IMR-90 (cell line): ENCODE measurements around the gene NDUFS3. TPM values are rescaled to one million over a fixed set of nuclear protein-coding genes. Genes with fewer than 3 reads are reported as not detected.
"Not testable (repeated sequence)": the region's sequence is repeated elsewhere in the genome, so short reads cannot be mapped to it uniquely, and the experiment has no call there.

ENCODE experiments used
- ATAC-seq: fragments of 200-7000 bp; cut with Tn5 transposase; 2 replicates; pipeline ENCODE4 v1.9.1; 2020; ENCODE audit warnings: low read depth, mild to moderate bottlenecking, moderate library complexity
- BruUV-seq: library from RNA; stranded (reverse); fragments of 400-500 nt; replicated peaks from 2 replicates; lab custom pipeline; 2021; lab: Mats Ljungman, UMichigan
- CTCF ChIA-PET: fragments of 300-600 bp; formaldehyde crosslinking; extraction: SDS; loops from one replicate; lab custom pipeline; 2021; ENCODE audit warnings: antibody characterized with exemption; lab: Yijun Ruan, JAX
- POLR2A ChIA-PET: fragments of 300-600 bp; sonication (Branson Sonifier 250); formaldehyde crosslinking; loops from one replicate; lab custom pipeline; 2022; ENCODE audit warnings: antibody characterized with exemption; ENCODE audit not compliant: unreplicated experiment; lab: Charles Lee
- DNase-seq: peaks from one replicate; pipeline ENCODE4 v3.0.0; 2013
- H2AFZ ChIP-seq: replicated peaks from 2 replicates; pipeline ENCODE3; 2013; ENCODE audit warnings: low read length, mild to moderate bottlenecking; ENCODE audit not compliant: poor library complexity
- H2AK5ac ChIP-seq: 2 replicates; pipeline ENCODE4 v1.6.1; 2013; ENCODE audit warnings: low read depth, low read length, inconsistent platforms
- H2AK9ac ChIP-seq: replicated peaks from 2 replicates; pipeline ENCODE3; 2013; ENCODE audit warnings: mild to moderate bottlenecking, low read depth, low read length, moderate library complexity; ENCODE audit not compliant: poor library complexity
- H2BK120ac ChIP-seq: 2 replicates; pipeline ENCODE4 v1.6.1; 2013; ENCODE audit warnings: low read depth, low read length, inconsistent platforms
- H2BK15ac ChIP-seq: 3 replicates; pipeline ENCODE4 v1.6.1; 2013; ENCODE audit warnings: low read depth, low read length, inconsistent platforms
- H2BK20ac ChIP-seq: 2 replicates; pipeline ENCODE4 v1.6.1; 2013; ENCODE audit warnings: low read depth, mild to moderate bottlenecking, inconsistent platforms, low read length, moderate library complexity
- H2BK5ac ChIP-seq: 2 replicates; pipeline ENCODE4 v1.6.1; 2013; ENCODE audit warnings: mild to moderate bottlenecking, low read depth, low read length, inconsistent platforms; ENCODE audit not compliant: poor library complexity, severe bottlenecking
- H3K14ac ChIP-seq: replicated peaks from 2 replicates; pipeline ENCODE4 v1.6.1; 2013; ENCODE audit warnings: low read depth, low read length, inconsistent platforms
- H3K18ac ChIP-seq: 2 replicates; pipeline ENCODE4 v1.6.1; 2013; ENCODE audit warnings: low read depth, low read length, control low read depth
- H3K23ac ChIP-seq: 2 replicates; pipeline ENCODE4 v1.6.1; 2013; ENCODE audit warnings: low read depth, low read length, inconsistent platforms
- H3K27ac ChIP-seq: 2 replicates; pipeline ENCODE4 v1.5.1; 2013; ENCODE audit warnings: mild to moderate bottlenecking, control low read depth, low read length; ENCODE audit not compliant: insufficient read depth
- H3K27me3 ChIP-seq: 2 replicates; pipeline ENCODE4 v1.6.1; 2013; ENCODE audit warnings: low read length; ENCODE audit not compliant: control insufficient read depth, insufficient read depth
- H3K36me3 ChIP-seq: 2 replicates; pipeline ENCODE4 v1.6.1; 2013; ENCODE audit warnings: low read length, mixed read lengths; ENCODE audit not compliant: control insufficient read depth, insufficient read depth
- H3K4ac ChIP-seq: 2 replicates; pipeline ENCODE4 v1.6.1; 2013; ENCODE audit warnings: low read depth, low read length, inconsistent platforms
- H3K4me1 ChIP-seq: 2 replicates; pipeline ENCODE4 v1.6.1; 2013; ENCODE audit warnings: low read length, mixed read lengths; ENCODE audit not compliant: control insufficient read depth, insufficient read depth
- H3K4me2 ChIP-seq: 2 replicates; pipeline ENCODE4 v1.6.1; 2013; ENCODE audit warnings: low read depth, mild to moderate bottlenecking, control low read depth, low read length, moderate library complexity
- H3K4me3 ChIP-seq: 2 replicates; pipeline ENCODE4 v1.5.1; 2013; ENCODE audit warnings: low read depth, mild to moderate bottlenecking, control low read depth, low read length, moderate library complexity; ENCODE audit not compliant: insufficient read depth
- H3K56ac ChIP-seq: 2 replicates; pipeline ENCODE4 v1.6.1; 2013; ENCODE audit warnings: low read length, inconsistent platforms; ENCODE audit not compliant: insufficient read depth; ENCODE audit errors: extremely low read depth
- H3K79me1 ChIP-seq, 2 experiments: 2 replicates each; pipeline ENCODE4 v1.6.1; 2013; ENCODE audit warnings: low read length in 2 of 2, inconsistent platforms in 1 of 2, low read depth in 1 of 2
- H3K9ac ChIP-seq: 2 replicates; pipeline ENCODE4 v1.6.1; 2013; ENCODE audit warnings: low read depth, low read length, control low read depth
- H3K9me1 ChIP-seq: 2 replicates; pipeline ENCODE4 v1.6.1; 2013; ENCODE audit warnings: low read length, inconsistent platforms; ENCODE audit not compliant: insufficient read depth
- H3K9me3 ChIP-seq: 2 replicates; pipeline ENCODE4 v1.6.1; 2013; ENCODE audit warnings: low read length; ENCODE audit not compliant: control insufficient read depth, insufficient read depth
- H4K20me1 ChIP-seq: 2 replicates; pipeline ENCODE4 v1.6.1; 2013; ENCODE audit warnings: low read length, inconsistent platforms; ENCODE audit not compliant: insufficient read depth
- H4K5ac ChIP-seq: 2 replicates; pipeline ENCODE4 v1.6.1; 2013; ENCODE audit warnings: mild to moderate bottlenecking, low read depth, low read length, control low read depth
- H4K8ac ChIP-seq, 2 experiments: 2 replicates each; pipeline ENCODE4 v1.6.1; 2013; ENCODE audit warnings: low read depth in 2 of 2, low read length in 2 of 2, control low read depth in 1 of 2, inconsistent platforms in 1 of 2
- H4K91ac ChIP-seq: 2 replicates; pipeline ENCODE4 v1.6.1; 2013; ENCODE audit warnings: low read depth, low read length, inconsistent platforms; ENCODE audit not compliant: insufficient read depth
- WGBS, 2 experiments: methylation state at CpG; one replicate each; pipeline versions ENCODE4 v1.1.5 to v1.1.7; 2013; ENCODE audit warnings: missing lambda C conversion rate in 2 of 2; ENCODE audit not compliant: insufficient read length in 1 of 2; ENCODE audit errors: extremely low coverage in 2 of 2; 5-methylcytosine and 5-hydroxymethylcytosine counted together
- dilution Hi-C: fragments of 300-500 bp; cut with HindIII; formaldehyde crosslinking; loops from one replicate; pipeline ENCODE4 v1.14.3; 2018; ENCODE audit warnings: low sequenced_read_pairs; ENCODE audit not compliant: unreplicated experiment
- in situ Hi-C: fragments of 300-500 bp; cut with MboI; formaldehyde crosslinking; loops from 3 replicates; pipeline ENCODE4 v1.14.3; 2019; ENCODE audit warnings: low sequenced_read_pairs, inconsistent platforms, mixed read lengths
- intact Hi-C: fragments of 100-400 bp; cut with micrococcal nuclease; formaldehyde crosslinking; loops from 2 replicates; pipeline ENCODE4 v1.10.0; 2022
- polyA plus RNA-seq, 3 experiments: library from polyadenylated mRNA; depleted of rRNA; stranded (reverse); fragments of >200 nt; gene quantifications; 2 replicates each; pipeline ENCODE4 v1.2.3, GENCODE V29; 2012; ENCODE audit warnings: low replicate concordance in 1 of 3
- total RNA-seq: library from RNA; depleted of rRNA; stranded (reverse); fragments of >200 nt; gene quantifications from 2 replicates; pipeline ENCODE4 v1.2.3, GENCODE V29; 2012

Gene NDUFS3
- total and polyA plus RNA-seq, 2 of the 4 experiments (the other 2 are of a cell fraction), result 77.1 to 108 TPM

DNA sequence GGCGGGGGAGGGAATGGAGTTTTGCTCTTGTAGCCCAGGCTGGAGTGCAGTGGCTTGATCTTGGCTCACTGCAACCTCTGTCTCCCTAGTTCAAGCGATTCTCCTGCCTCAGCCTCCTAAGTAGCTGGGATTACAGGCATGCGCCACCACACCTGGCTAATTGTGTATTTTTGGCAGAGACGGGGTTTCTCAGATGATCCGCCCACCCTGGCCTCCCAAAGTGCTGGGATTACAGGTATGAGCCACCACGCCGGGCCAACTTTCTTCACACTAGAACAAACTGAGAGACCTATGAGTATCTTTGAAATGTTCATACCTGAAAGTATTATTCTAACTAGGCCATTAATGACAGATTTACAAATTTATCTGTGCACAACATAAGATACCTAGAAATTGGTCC is 32.6 kb upstream of the NDUFS3 start:
- H3K9me3 ChIP-seq, H4K91ac ChIP-seq, H2BK15ac ChIP-seq, H2AK9ac ChIP-seq, H3K27ac ChIP-seq, H3K4ac ChIP-seq, H3K14ac ChIP-seq, intact Hi-C loops, H4K8ac ChIP-seq, in situ Hi-C loops, H3K18ac ChIP-seq, H2BK5ac ChIP-seq, H3K4me3 ChIP-seq, H3K9ac ChIP-seq, H3K27me3 ChIP-seq, H3K4me2 ChIP-seq, ATAC-seq, H2AK5ac ChIP-seq, H3K9me1 ChIP-seq, H3K56ac ChIP-seq, DNase-seq, H3K36me3 ChIP-seq, H3K23ac ChIP-seq, CTCF ChIA-PET, H2AFZ ChIP-seq, BruUV-seq, H4K5ac ChIP-seq, dilution Hi-C loops, H2BK20ac ChIP-seq, H2BK120ac ChIP-seq, H3K4me1 ChIP-seq, POLR2A ChIA-PET: not testable (repeated sequence)
- Histone ChIP-seq H4K20me1 (peaks cover 96% of the 10 kb centered on the region), H3K79me1 (peaks cover 0 to 53% of the 10 kb centered on the region in 2 experiments; a peak in 2 of 4 replicates)
- WGBS, 2 experiments, result 100% methylated on average over 1 of the region's 7 CpGs; no CpG with 5 or more reads in 1 of the 2 experiments
